Epithelial cell of alveolus of lung (primary cell): ENCODE results near the gene ATG14. TPM values are rescaled to one million over a fixed set of nuclear protein-coding genes. Genes with fewer than 3 reads are reported as not detected.

ENCODE experiments used
- total RNA-seq: library from RNA; depleted of rRNA; stranded (reverse); fragments of >200 nt; gene quantifications from 2 replicates; pipeline ENCODE4 v1.2.1, GENCODE V29; 2015

The ATG14 gene, protein sequence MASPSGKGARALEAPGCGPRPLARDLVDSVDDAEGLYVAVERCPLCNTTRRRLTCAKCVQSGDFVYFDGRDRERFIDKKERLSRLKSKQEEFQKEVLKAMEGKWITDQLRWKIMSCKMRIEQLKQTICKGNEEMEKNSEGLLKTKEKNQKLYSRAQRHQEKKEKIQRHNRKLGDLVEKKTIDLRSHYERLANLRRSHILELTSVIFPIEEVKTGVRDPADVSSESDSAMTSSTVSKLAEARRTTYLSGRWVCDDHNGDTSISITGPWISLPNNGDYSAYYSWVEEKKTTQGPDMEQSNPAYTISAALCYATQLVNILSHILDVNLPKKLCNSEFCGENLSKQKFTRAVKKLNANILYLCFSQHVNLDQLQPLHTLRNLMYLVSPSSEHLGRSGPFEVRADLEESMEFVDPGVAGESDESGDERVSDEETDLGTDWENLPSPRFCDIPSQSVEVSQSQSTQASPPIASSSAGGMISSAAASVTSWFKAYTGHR
- total RNA-seq, result 5.8 and 11.6 TPM in 2 replicates

GRCh38 chr14:55411426-55412389 is at the start of gene ATG14:
ATG14 (minus strand) TSS chr14:55411830; CDS start chr14:55411822, 8 bp downstream.

GRCh38 chr14:55440385-55440784 is 28.8 kb upstream of the ATG14 start, which contains the start of gene TBPL2:
TBPL2 (minus strand) TSS chr14:55440616; CDS start chr14:55440449, 167 bp downstream.

Other genes starting within 250 kb of the ATG14 start
- 18.1 and 29.1 TPM in 2 replicates for gene DLGAP5, start 220.2 kb downstream of the ATG14 start, total RNA-seq
- gene FBXO34, start 140.4 kb downstream of the ATG14 start, total RNA-seq, result 12.8 and 18.6 TPM in 2 replicates
- not detected in 2 replicates for gene TBPL2, start 28.8 kb upstream of the ATG14 start, total RNA-seq
- 45.0 and 63.4 TPM in 2 replicates for gene KTN1, start 168.4 kb upstream of the ATG14 start, total RNA-seq